ENCODE measurements around the gene IGDCC3. TPM values are rescaled to one million over a fixed set of nuclear protein-coding genes. Genes with fewer than 3 reads are reported as not detected.

The IGDCC3 gene
- total RNA-seq, 2 experiments from 2014 or later = not detected

- intact Hi-C loops (cut with micrococcal nuclease) = no loop called here
- no peak overlapping the region for H3K4me3 Mint-ChIP-seq
- H3K27ac Mint-ChIP-seq = no peak overlapping the region
- H3K9me3 Mint-ChIP-seq = no peaks in the 10 kb centered on the region
- peaks cover 3% of the 10 kb centered on the region for H3K27me3 Mint-ChIP-seq (ENCODE audit: low read depth)
- H3K4me1 Mint-ChIP-seq (ENCODE audit: low read depth) = no peaks in the 10 kb centered on the region
- H3K36me3 Mint-ChIP-seq (ENCODE audit: low read depth) = no peaks in the 10 kb centered on the region
- no peak for DNase-seq
- CTCF ChIA-PET = no interaction called here
Measured at GRCh38 chr15:65333148-65333820, 44.5 kb downstream of the IGDCC3 start.

- intact Hi-C loops (cut with micrococcal nuclease) = no loop called here
- CTCF ChIA-PET = no interaction called here
- Mint-ChIP-seq H3K4me3 (no peak overlapping the region), H3K4me1 (ENCODE audit: low read depth) (no peaks in the 10 kb centered on the region), H3K36me3 (ENCODE audit: low read depth) (no peaks in the 10 kb centered on the region), H3K27me3 (ENCODE audit: low read depth) (peaks cover 5% of the 10 kb centered on the region), H3K9me3 (no peaks in the 10 kb centered on the region), H3K27ac (no peak overlapping the region)
- DNase-seq = no peak
Measured at GRCh38 chr15:65332391-65333147, 45.2 kb downstream of the IGDCC3 start.

DNA sequence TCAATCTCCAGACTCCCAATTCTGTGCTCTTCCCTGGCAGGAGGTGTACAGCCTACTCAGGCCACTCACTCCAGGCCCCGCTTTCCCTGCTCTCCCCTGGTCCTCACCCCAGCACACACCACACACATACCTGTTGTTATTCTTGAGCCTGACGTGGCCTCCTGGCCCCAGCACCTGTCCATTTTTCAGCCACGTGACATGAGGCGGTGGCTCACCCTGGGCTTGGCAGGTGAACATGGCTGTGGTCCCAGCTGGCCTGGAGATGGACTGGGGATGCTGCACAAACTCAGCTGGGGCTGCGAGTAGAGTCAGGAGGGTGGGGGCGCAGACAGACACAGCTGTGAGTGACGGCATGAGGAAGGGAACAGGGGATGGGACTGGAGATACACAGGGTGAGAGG, 46.0 kb downstream of the IGDCC3 start:
- Mint-ChIP-seq H3K4me1 (ENCODE audit: low read depth) (no peaks in the 10 kb centered on the region), H3K9me3 (no peaks in the 10 kb centered on the region), H3K27ac (no peak overlapping the region), H3K36me3 (ENCODE audit: low read depth) (no peaks in the 10 kb centered on the region), H3K27me3 (ENCODE audit: low read depth) (peaks cover 5% of the 10 kb centered on the region), H3K4me3 (no peak overlapping the region)
- intact Hi-C loops (cut with micrococcal nuclease) = no loop called here
- CTCF ChIA-PET = no interaction called here
- DNase-seq = no peak

- H3K9me3 Mint-ChIP-seq = no peaks in the 10 kb centered on the region
- H3K4me3 Mint-ChIP-seq = no peak overlapping the region
- H3K4me1 Mint-ChIP-seq (ENCODE audit: low read depth) = no peaks in the 10 kb centered on the region
- H3K27ac Mint-ChIP-seq = no peak overlapping the region
- DNase-seq = no peak
- H3K27me3 Mint-ChIP-seq (ENCODE audit: low read depth) = peaks cover 5% of the 10 kb centered on the region
- intact Hi-C loops (cut with micrococcal nuclease) = no loop called here
- CTCF ChIA-PET = no interaction called here
- no peaks in the 10 kb centered on the region for H3K36me3 Mint-ChIP-seq (ENCODE audit: low read depth)
Measured at GRCh38 chr15:65330934-65331645, 46.7 kb downstream of the IGDCC3 start.

- no peaks in the 10 kb centered on the region for H3K36me3 Mint-ChIP-seq (ENCODE audit: low read depth)
- intact Hi-C loops (cut with micrococcal nuclease) = no loop called here
- H3K27ac Mint-ChIP-seq = no peak overlapping the region
- H3K27me3 Mint-ChIP-seq (ENCODE audit: low read depth) = peaks cover 2% of the 10 kb centered on the region
- DNase-seq = no peak
- H3K4me3 Mint-ChIP-seq = no peak overlapping the region
- H3K4me1 Mint-ChIP-seq (ENCODE audit: low read depth) = no peaks in the 10 kb centered on the region
- CTCF ChIA-PET = no interaction called here
- no peaks in the 10 kb centered on the region for H3K9me3 Mint-ChIP-seq
Measured at GRCh38 chr15:65329984-65330735, 47.6 kb downstream of the IGDCC3 start.

DNA sequence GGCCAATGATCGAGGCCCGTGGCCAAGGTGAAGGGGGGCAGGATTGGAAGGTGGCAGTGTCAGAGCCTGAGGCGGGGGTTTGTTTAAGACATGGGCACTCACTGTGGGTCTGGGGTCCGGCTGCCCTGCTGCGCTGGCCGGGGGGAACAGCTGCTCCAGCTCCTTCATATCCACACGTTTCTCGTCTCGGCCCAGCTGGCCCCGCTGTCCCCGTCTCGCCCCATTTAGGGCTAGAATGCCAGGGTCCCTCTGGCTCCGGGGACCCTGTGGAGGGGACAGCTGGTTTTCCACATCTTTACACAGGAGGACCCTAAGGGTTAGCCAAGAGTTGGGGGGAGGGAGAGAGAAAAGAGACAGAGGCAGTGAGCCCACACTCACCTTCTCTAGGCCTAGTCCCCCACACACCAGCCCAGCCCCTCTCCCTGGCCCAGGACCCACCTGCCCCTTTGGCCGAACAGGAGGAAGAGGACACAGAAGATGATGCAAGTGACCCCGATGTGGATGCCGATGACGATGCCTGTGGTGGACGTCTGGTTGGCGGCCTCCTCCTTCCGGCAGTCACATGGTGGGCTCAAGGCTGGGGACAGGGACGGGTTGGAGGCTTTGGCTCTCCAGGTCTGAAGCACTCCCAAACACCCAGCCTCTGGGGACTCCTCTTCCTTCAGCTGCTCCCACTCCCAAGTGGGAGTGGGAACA, 48.4 kb downstream of the IGDCC3 start:
- H3K36me3 Mint-ChIP-seq (ENCODE audit: low read depth) = no peaks in the 10 kb centered on the region
- H3K27ac Mint-ChIP-seq = no peak overlapping the region
- CTCF ChIA-PET = interaction anchor here (1.1 kb wide), 1 partner anchor 71 kb away, joined by 3 read pairs; no protein-coding TSS in a partner anchor
- no peak overlapping the region for H3K4me3 Mint-ChIP-seq
- intact Hi-C loops (cut with micrococcal nuclease) = no loop called here
- H3K27me3 Mint-ChIP-seq (ENCODE audit: low read depth) = peaks cover 2% of the 10 kb centered on the region
- H3K9me3 Mint-ChIP-seq = no peaks in the 10 kb centered on the region
- DNase-seq = no peak
- no peaks in the 10 kb centered on the region for H3K4me1 Mint-ChIP-seq (ENCODE audit: low read depth)

- no peaks in the 10 kb centered on the region for H3K4me1 Mint-ChIP-seq (ENCODE audit: low read depth)
Measured at GRCh38 chr15:65328506-65329287, 49.1 kb downstream of the IGDCC3 start.

GRCh38 chr15:65327651-65328393, 50.0 kb downstream of the IGDCC3 start:
- Mint-ChIP-seq H3K4me3 (no peak overlapping the region), H3K27me3 (ENCODE audit: low read depth) (peaks cover 2% of the 10 kb centered on the region), H3K9me3 (no peaks in the 10 kb centered on the region), H3K36me3 (ENCODE audit: low read depth) (no peaks in the 10 kb centered on the region), H3K27ac (no peak overlapping the region), H3K4me1 (ENCODE audit: low read depth) (no peaks in the 10 kb centered on the region)
- intact Hi-C loops (cut with micrococcal nuclease) = no loop called here
- CTCF ChIA-PET = interaction anchor here (0.6 to 0.8 kb wide), 2 partner anchors 9 to 57 kb away, joined by 3 read pairs; no protein-coding TSS in a partner anchor
- DNase-seq = no peak

More at GRCh38 chr15:65328506-65329287, 49.1 kb downstream of the IGDCC3 start:
- DNase-seq = no peak
- H3K36me3 Mint-ChIP-seq (ENCODE audit: low read depth) = no peaks in the 10 kb centered on the region
- no peaks in the 10 kb centered on the region for H3K9me3 Mint-ChIP-seq
- intact Hi-C loops (cut with micrococcal nuclease) = no loop called here
- no peak overlapping the region for H3K4me3 Mint-ChIP-seq
- CTCF ChIA-PET = interaction anchor here (0.8 to 1.1 kb wide), 2 partner anchors 57 to 71 kb away, joined by 3 read pairs; no protein-coding TSS in a partner anchor
- peaks cover 2% of the 10 kb centered on the region for H3K27me3 Mint-ChIP-seq (ENCODE audit: low read depth)
- H3K27ac Mint-ChIP-seq = no peak overlapping the region

DNA sequence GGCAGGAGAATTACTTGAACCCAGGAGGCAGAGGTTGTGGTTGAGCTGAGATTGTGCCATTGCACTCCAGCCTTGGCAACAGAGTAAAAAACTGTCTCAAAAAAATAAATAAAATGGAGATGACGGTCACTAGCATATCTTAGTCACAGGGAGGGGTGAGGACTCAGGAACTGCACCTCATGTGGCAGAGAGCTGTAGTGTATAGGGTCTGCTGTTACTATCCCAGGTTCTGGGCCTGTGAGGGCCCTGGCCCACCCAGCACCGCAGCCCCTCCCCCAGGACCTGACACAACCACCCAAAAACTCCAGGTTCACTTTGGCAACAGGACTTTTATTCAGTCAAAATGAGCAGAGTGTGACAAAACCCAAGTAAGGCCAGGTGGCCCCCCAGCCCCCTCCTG, 51.0 kb downstream of the IGDCC3 start:
- no peak for DNase-seq
- intact Hi-C loops (cut with micrococcal nuclease) = no loop called here
- Mint-ChIP-seq H3K4me1 (ENCODE audit: low read depth) (no peaks in the 10 kb centered on the region), H3K9me3 (no peaks in the 10 kb centered on the region), H3K27me3 (ENCODE audit: low read depth) (peaks cover 2% of the 10 kb centered on the region), H3K4me3 (no peak overlapping the region), H3K36me3 (ENCODE audit: low read depth) (no peaks in the 10 kb centered on the region), H3K27ac (no peak overlapping the region)
- CTCF ChIA-PET = interaction anchor here (9.8 kb wide), 1 partner anchor 58 kb away, joined by 96 read pairs; no protein-coding TSS in a partner anchor

GRCh38 chr15:65326117-65326526, 51.7 kb downstream of the IGDCC3 start:
- no peak overlapping the region for H3K27ac Mint-ChIP-seq
- H3K27me3 Mint-ChIP-seq (ENCODE audit: low read depth) = peaks cover 2% of the 10 kb centered on the region
- no peak overlapping the region for H3K4me3 Mint-ChIP-seq
- H3K9me3 Mint-ChIP-seq = no peaks in the 10 kb centered on the region
- no peaks in the 10 kb centered on the region for H3K36me3 Mint-ChIP-seq (ENCODE audit: low read depth)
- CTCF ChIA-PET = interaction anchor here (0.6 to 9.8 kb wide), 2 partner anchors 59 to 1097 kb away, joined by 5 to 96 read pairs; no protein-coding TSS in a partner anchor
- intact Hi-C loops (cut with micrococcal nuclease) = no loop called here
- H3K4me1 Mint-ChIP-seq (ENCODE audit: low read depth) = no peaks in the 10 kb centered on the region
- DNase-seq = no peak

Measured in activated naive CD4-positive, alpha-beta T cell treated with anti-CD3 and anti-CD28 coated beads for 36 hours (primary cell).